K562 (cell line): ENCODE data around the gene EIF1. TPM values are rescaled to one million over a fixed set of nuclear protein-coding genes. Genes with fewer than 3 reads are reported as not detected.

Experiments used
- ARID1B ChIP-seq: fragments of 450-650 bp; IDR thresholded peaks from 2 replicates; pipeline ENCODE4 v1.6.1; 2016; ENCODE audit warnings: antibody characterized with exemption, mild to moderate bottlenecking, inconsistent platforms
- CTCFL ChIP-seq: IDR thresholded peaks from 2 replicates; pipeline ENCODE4 v1.6.1; 2011; ENCODE audit warnings: borderline replicate concordance, low read depth, mild to moderate bottlenecking, moderate library complexity, low read length; ENCODE audit not compliant: insufficient read depth, poor library complexity, severe bottlenecking
- GATAD2B ChIP-seq: fragments of 450-650 bp; IDR thresholded peaks from 2 replicates; pipeline ENCODE4 v1.6.1; 2017; ENCODE audit warnings: mild to moderate bottlenecking, borderline replicate concordance
- HDAC1 ChIP-seq, 2 experiments: fragments of 450-650 bp; IDR thresholded peaks; 2 replicates each; pipeline ENCODE4 v1.6.1; 2016 to 2017; ENCODE audit warnings: inconsistent platforms in 1 of 2, mild to moderate bottlenecking in 1 of 2, moderate library complexity in 1 of 2
- KDM4B ChIP-seq, 2 experiments: fragments of 450-650 bp in 1 of 2; sonication (generic) in 1 of 2; IDR thresholded peaks; 2 replicates each; pipeline ENCODE4 v1.6.1; 2016 to 2017; ENCODE audit warnings: borderline replicate concordance in 2 of 2, antibody characterized with exemption in 1 of 2, low read depth in 1 of 2, mild to moderate bottlenecking in 1 of 2
- NRF1 ChIP-seq, 2 experiments: fragments of 450-650 bp; IDR thresholded peaks in 1 of 2; conservative IDR thresholded peaks in 1 of 2; 2 replicates each; pipeline ENCODE4 v1.6.1; 2014; ENCODE audit warnings: mild to moderate bottlenecking in 2 of 2
- RERE ChIP-seq: sonication (generic); formaldehyde crosslinking; IDR thresholded peaks from 2 replicates; pipeline ENCODE4 v1.8.0; 2023; ENCODE audit warnings: missing genetic modification reagents, mild to moderate bottlenecking, borderline replicate concordance
- SOX6 ChIP-seq: fragments of 450-650 bp; IDR thresholded peaks from 2 replicates; pipeline ENCODE4 v1.6.1; 2014; ENCODE audit warnings: mild to moderate bottlenecking
- TARDBP ChIP-seq: fragments of 450-650 bp; IDR thresholded peaks from 2 replicates; pipeline ENCODE4 v1.6.1; 2016
- TBP ChIP-seq: optimal IDR thresholded peaks from 2 replicates; pipeline ENCODE3; 2011; ENCODE audit warnings: low read depth, low read length, improper control_type of control experiment
- TCF15 ChIP-seq: fragments of 250-450 bp; sonication (Bioruptor Pico); IDR thresholded peaks from 2 replicates; pipeline ENCODE4 v1.8.0; 2022; ENCODE audit warnings: moderate library complexity, mild to moderate bottlenecking, inconsistent platforms
- YBX1 ChIP-seq: fragments of 450-650 bp; IDR thresholded peaks from 2 replicates; pipeline ENCODE4 v1.7.1; 2016; ENCODE audit warnings: mild to moderate bottlenecking
- ZNF592 ChIP-seq: fragments of 450-650 bp; IDR thresholded peaks from 2 replicates; pipeline ENCODE4 v1.6.1; 2017; ENCODE audit warnings: antibody characterized with exemption, mild to moderate bottlenecking
- ZNF79 ChIP-seq: fragments of 250-450 bp; sonication (Bioruptor Pico); IDR thresholded peaks from 2 replicates; pipeline ENCODE4 v1.4.0; 2020; ENCODE audit warnings: low read depth, mild to moderate bottlenecking, moderate library complexity
- polyA plus RNA-seq, 8 experiments: library from polyadenylated mRNA; depleted of rRNA in 4 of 8; stranded (reverse) in 5 of 8; unstranded in 3 of 8; fragments of >200 nt; fragmentation: Nextera tagmentation in 2 of 8; fragmentation: Illumina TruSeq in 1 of 8; extraction: Ambion mirVana in 2 of 8; extraction: Trizol in 1 of 8; gene quantifications; 2 replicates each; pipeline versions ENCODE4 v1.2.1 to v1.2.3, GENCODE V29; 2011 to 2014; ENCODE audit warnings: inconsistent platforms in 1 of 8, missing spikeins in 1 of 8
- total RNA-seq, 7 experiments: library from RNA; depleted of rRNA in 6 of 7; stranded (reverse); fragments of >200 nt in 6 of 7; fragmentation: Illumina TruSeq in 2 of 7; extraction: Trizol in 2 of 7; gene quantifications; 2 replicates each; pipeline versions ENCODE4 v1.2.1 to v1.2.3, GENCODE V29; 2011 to 2021; ENCODE audit warnings: low replicate concordance in 1 of 7

The EIF1 gene
- total and polyA plus RNA-seq, 9 of the 15 experiments (the other 6 are each of a cell fraction or from before 2014, with no cell fraction given): 67.0 to 1,204 (median 320) TPM

- TF ChIP-seq RERE (CRISPR knock-in tag) (no peak), TARDBP (peak; percentile 75; the same call in 1 of the 2 replicates), ZNF79 (CRISPR knock-in tag) (peak; percentile 38; the same call in 1 of the 2 replicates), YBX1 (no peak), SOX6 (0 out of 2 replicates have a peak, but pooled peaks have one; percentile 24), KDM4B (IDR thresholded peaks at IDR 0.05; ENCODE audit: borderline replicate concordance in 2 of 2, low read depth in 1 of 2) (0 out of 4 replicates have a peak, but pooled peaks of 1 of the 2 experiments have one; percentile 32), ARID1B (0 out of 2 replicates have a peak, but pooled peaks have one; percentile 29), ZNF592 (peak; percentile 98), TBP (peak; percentile 42), TCF15 (CRISPR knock-in tag) (peak; percentile 92), GATAD2B (no peak), NRF1 (conservative IDR thresholded peaks at IDR 0.05 in 1 of 2, IDR thresholded peaks at IDR 0.05 in 1 of 2) (no peak), CTCFL (peak; percentile 7), HDAC1 (IDR thresholded peaks at IDR 0.05) (no peak)
Measured at GRCh38 chr17:41738077-41738800, 49.6 kb downstream of the EIF1 start (continued).
